A549 (cell line): ENCODE results near the gene ACTR1B. TPM values are rescaled to one million over a fixed set of nuclear protein-coding genes. Genes with fewer than 3 reads are reported as not detected.

Source experiments
- ATAC-seq, 2 experiments: fragments of 200-7000 bp in 1 of 2; fragments of >200 bp in 1 of 2; cut with Nextera tagmentation in 1 of 2; cut with Tn5 transposase in 1 of 2; 3 replicates each; pipeline versions ENCODE4 v1.8.0 to v1.9.1; 2018 to 2020; ENCODE audit warnings: mild to moderate bottlenecking in 1 of 2, moderate library complexity in 1 of 2
- CTCF ChIA-PET: fragments of 300-600 bp; sonication (Branson Sonifier 250); formaldehyde crosslinking; extraction: SDS; loops from one replicate; lab custom pipeline; 2021; ENCODE audit warnings: antibody characterized with exemption, inconsistent platforms; lab: Yijun Ruan, JAX
- POLR2A ChIA-PET: fragments of 350-600 bp; formaldehyde crosslinking; extraction: SDS; loops from one replicate; lab custom pipeline; 2021; ENCODE audit warnings: antibody characterized with exemption, inconsistent platforms; lab: Yijun Ruan, JAX
- DNase-seq, 2 experiments: peaks; one replicate each; pipeline versions ENCODE4 v3.0.0 to v3.0.0-alpha.2; 2011 to 2016; ENCODE audit warnings: low read depth in 1 of 2, low spot score in 1 of 2
- FAIRE-seq: peaks from 2 replicates; lab custom pipeline; 2011; peaks lifted over from hg19 to GRCh38; lab: Jason Lieb, UNC
- H3K27ac ChIP-seq, 2 experiments: fragments of >200 bp; sonication (Bioruptor Twin); formaldehyde crosslinking; 3 replicates each; pipeline ENCODE4 v1.5.1; 2016 to 2017
- H3K4me1 ChIP-seq: fragments of >200 bp; sonication (Bioruptor Twin); formaldehyde crosslinking; 3 replicates; pipeline ENCODE4 v1.6.1; 2016
- H3K4me2 ChIP-seq: fragments of >200 bp; sonication (Bioruptor Twin); formaldehyde crosslinking; 3 replicates; pipeline ENCODE4 v1.6.1; 2016
- H3K4me3 ChIP-seq: fragments of >200 bp; sonication (Bioruptor Twin); formaldehyde crosslinking; 3 replicates; pipeline ENCODE4 v1.5.1; 2016
- H3K9me3 ChIP-seq: fragments of >200 bp; sonication (Bioruptor Twin); formaldehyde crosslinking; 3 replicates; pipeline ENCODE4 v1.6.1; 2016
- BCL3 ChIP-seq: fragments of >200 bp; sonication (Bioruptor Twin); formaldehyde crosslinking; IDR thresholded peaks from 3 replicates; pipeline ENCODE4 v1.6.1; 2016
- CHD2 ChIP-seq: fragments of 150-350 bp; IDR thresholded peaks from 2 replicates; pipeline ENCODE4 v1.6.1; 2014; ENCODE audit warnings: low read length; ENCODE audit not compliant: partially characterized antibody
- ELK1 ChIP-seq: fragments of 150-350 bp; IDR thresholded peaks from 2 replicates; pipeline ENCODE4 v1.6.1; 2014; ENCODE audit warnings: low read depth, mild to moderate bottlenecking, low read length
- ESRRA ChIP-seq: fragments of 150-350 bp; IDR thresholded peaks from 2 replicates; pipeline ENCODE4 v1.6.1; 2014; ENCODE audit warnings: mild to moderate bottlenecking, low read length, borderline replicate concordance
- FOXS1 ChIP-seq: fragments of 250-450 bp; sonication (Bioruptor Pico); IDR thresholded peaks from 2 replicates; pipeline ENCODE4 v1.5.0; 2020; ENCODE audit warnings: mild to moderate bottlenecking, moderate library complexity
- HOXB13 ChIP-seq: fragments of 250-450 bp; sonication (Bioruptor Pico); IDR thresholded peaks from 2 replicates; pipeline ENCODE4 v1.5.0; 2020; ENCODE audit warnings: low read depth, mild to moderate bottlenecking, moderate library complexity
- MAFK ChIP-seq: fragments of 450-650 bp; IDR thresholded peaks from 2 replicates; pipeline ENCODE4 v1.6.1; 2014; ENCODE audit not compliant: partially characterized antibody
- MAX ChIP-seq: IDR thresholded peaks from 2 replicates; pipeline ENCODE4 v1.6.1; 2012
- MAZ ChIP-seq: fragments of 150-350 bp; IDR thresholded peaks from 2 replicates; pipeline ENCODE4 v1.6.1; 2014; ENCODE audit warnings: antibody characterized with exemption, low read depth, low read length, borderline replicate concordance
- NFE2L2 ChIP-seq: fragments of 150-350 bp; conservative IDR thresholded peaks from 2 replicates; pipeline ENCODE4 v1.6.1; 2014; ENCODE audit warnings: low read length
- NPAS2 ChIP-seq: fragments of 250-450 bp; sonication (Bioruptor Pico); IDR thresholded peaks from 2 replicates; pipeline ENCODE4 v1.8.0; 2022; ENCODE audit warnings: mild to moderate bottlenecking, moderate library complexity, borderline replicate concordance
- POLR2AphosphoS2 ChIP-seq: conservative IDR thresholded peaks from 2 replicates; pipeline ENCODE4 v1.6.1; 2012; ENCODE audit warnings: low read length, improper control_type of control experiment, inconsistent platforms
- RAD21 ChIP-seq, 2 experiments: fragments of >200 bp in 1 of 2; sonication (Bioruptor Twin) in 1 of 2; formaldehyde crosslinking in 1 of 2; IDR thresholded peaks in 1 of 2; conservative IDR thresholded peaks in 1 of 2; 2 replicates in 1 of 2; 3 replicates in 1 of 2; pipeline ENCODE4 v1.6.1; 2012 to 2018; ENCODE audit warnings: inconsistent platforms in 1 of 2
- RCOR1 ChIP-seq: fragments of 150-350 bp; IDR thresholded peaks from 2 replicates; pipeline ENCODE4 v1.6.1; 2014; ENCODE audit warnings: antibody characterized with exemption, low read length, low read depth
- RFX5 ChIP-seq: fragments of 450-650 bp; IDR thresholded peaks from 2 replicates; pipeline ENCODE4 v1.7.1; 2014; ENCODE audit warnings: antibody characterized with exemption, mild to moderate bottlenecking, moderate library complexity
- TFCP2L1 ChIP-seq: fragments of 250-450 bp; sonication (Bioruptor Pico); IDR thresholded peaks from 2 replicates; pipeline ENCODE4 v1.5.0; 2021; ENCODE audit warnings: mild to moderate bottlenecking
- TP53 ChIP-seq: fragments of 250-450 bp; sonication (Bioruptor Pico); IDR thresholded peaks from 2 replicates; pipeline ENCODE4 v1.5.0; 2021; ENCODE audit warnings: mild to moderate bottlenecking, moderate library complexity
- ZC3H11A ChIP-seq: fragments of 450-650 bp; IDR thresholded peaks from 2 replicates; pipeline ENCODE4 v1.6.1; 2014; ENCODE audit warnings: antibody characterized with exemption, mild to moderate bottlenecking
- WGBS: methylation state at CpG from one replicate; pipeline ENCODE4 v1.1.6; 2017; ENCODE audit errors: missing lambda C conversion rate; 5-methylcytosine and 5-hydroxymethylcytosine counted together
- polyA plus RNA-seq, 4 experiments: library from polyadenylated mRNA; depleted of rRNA in 3 of 4; stranded (reverse); fragments of >200 nt; fragmentation: RNase III in 1 of 4; extraction: RNeasy Plus Mini Kit Qiagen cat#74134 plus additional on column Dnase treatment in 1 of 4; gene quantifications; 2 replicates in 3 of 4; 3 replicates in 1 of 4; pipeline ENCODE4 v1.2.3, GENCODE V29; 2011 to 2017
- TF ChIP-seq, protein P1 (sequence below): fragments of 250-450 bp; sonication (Bioruptor Pico); IDR thresholded peaks from 2 replicates; pipeline ENCODE4 v1.5.0; 2021; ENCODE audit warnings: mild to moderate bottlenecking, moderate library complexity, borderline replicate concordance
- TF ChIP-seq, protein P2 (sequence below): fragments of 250-450 bp; sonication (Bioruptor Pico); IDR thresholded peaks from 2 replicates; pipeline ENCODE4 v1.5.0; 2020; ENCODE audit warnings: low read depth, mild to moderate bottlenecking, moderate library complexity
- TF ChIP-seq, protein P3 (sequence below): fragments of >200 bp; sonication (Bioruptor Twin); formaldehyde crosslinking; IDR thresholded peaks from 2 replicates; pipeline ENCODE4 v1.6.1; 2016

Gene ACTR1B
- polyA plus RNA-seq, 2 of the 4 experiments (the other 2 are of a cell fraction), result 24.7 to 37.6 TPM

DNA sequence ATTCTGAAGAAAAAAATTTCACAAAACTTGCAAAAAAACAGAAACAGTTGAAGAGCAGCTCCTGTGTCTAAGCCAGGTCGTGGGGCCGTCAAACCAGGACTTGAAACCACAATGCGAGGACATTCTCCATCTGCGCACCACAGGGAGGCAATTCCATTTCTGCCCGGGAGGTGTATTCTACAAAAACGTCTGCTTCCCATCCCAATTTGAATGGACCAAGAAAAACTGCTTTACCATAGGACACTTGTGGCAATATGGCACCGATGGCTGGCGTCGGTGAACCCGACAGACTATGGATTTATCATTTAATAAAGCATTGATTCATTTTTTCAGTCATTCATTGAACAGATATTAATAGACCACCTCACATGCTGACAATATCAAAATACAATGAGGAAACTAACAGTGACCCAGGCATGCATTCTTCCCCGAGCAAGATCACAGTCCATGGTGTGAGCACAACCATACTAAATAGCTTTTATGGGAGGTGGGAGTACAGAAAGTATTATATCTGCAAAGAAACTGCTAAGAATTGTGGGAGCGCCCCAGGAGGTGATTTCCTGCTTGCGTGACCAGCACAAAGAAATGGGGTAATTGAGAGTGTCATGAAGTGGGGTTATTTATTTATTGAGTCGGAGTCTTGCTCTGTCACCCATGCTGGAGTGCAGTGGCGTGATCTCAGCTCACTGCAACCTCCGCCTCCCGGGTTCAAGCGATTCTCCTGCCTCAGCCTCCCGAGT, 39.1 kb upstream of the ACTR1B start (continued):
- TF ChIP-seq TP53 (CRISPR knock-in tag), result no peak
- TF ChIP-seq, protein P1, sequence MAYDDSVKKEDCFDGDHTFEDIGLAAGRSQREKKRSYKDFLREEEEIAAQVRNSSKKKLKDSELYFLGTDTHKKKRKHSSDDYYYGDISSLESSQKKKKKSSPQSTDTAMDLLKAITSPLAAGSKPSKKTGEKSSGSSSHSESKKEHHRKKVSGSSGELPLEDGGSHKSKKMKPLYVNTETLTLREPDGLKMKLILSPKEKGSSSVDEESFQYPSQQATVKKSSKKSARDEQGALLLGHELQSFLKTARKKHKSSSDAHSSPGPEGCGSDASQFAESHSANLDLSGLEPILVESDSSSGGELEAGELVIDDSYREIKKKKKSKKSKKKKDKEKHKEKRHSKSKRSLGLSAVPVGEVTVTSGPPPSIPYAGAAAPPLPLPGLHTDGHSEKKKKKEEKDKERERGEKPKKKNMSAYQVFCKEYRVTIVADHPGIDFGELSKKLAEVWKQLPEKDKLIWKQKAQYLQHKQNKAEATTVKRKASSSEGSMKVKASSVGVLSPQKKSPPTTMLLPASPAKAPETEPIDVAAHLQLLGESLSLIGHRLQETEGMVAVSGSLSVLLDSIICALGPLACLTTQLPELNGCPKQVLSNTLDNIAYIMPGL (CRISPR knock-in tag), result no peak

GRCh38 chr2:97701851-97702465, 38.1 kb upstream of the ACTR1B start:
- no peak for DNase-seq
- no peak overlapping the region for H3K27ac ChIP-seq
- POLR2A ChIA-PET, result no interaction called here
- TF ChIP-seq NFE2L2 (no peak), ZC3H11A (no peak), MAFK (no peak), ELK1 (no peak), RFX5 (no peak), FOXS1 (CRISPR knock-in tag) (no peak), BCL3 (no peak), POLR2AphosphoS2 (no peak), CHD2 (no peak), MAX (no peak), HOXB13 (CRISPR knock-in tag) (no peak)
- TF ChIP-seq, protein P2, sequence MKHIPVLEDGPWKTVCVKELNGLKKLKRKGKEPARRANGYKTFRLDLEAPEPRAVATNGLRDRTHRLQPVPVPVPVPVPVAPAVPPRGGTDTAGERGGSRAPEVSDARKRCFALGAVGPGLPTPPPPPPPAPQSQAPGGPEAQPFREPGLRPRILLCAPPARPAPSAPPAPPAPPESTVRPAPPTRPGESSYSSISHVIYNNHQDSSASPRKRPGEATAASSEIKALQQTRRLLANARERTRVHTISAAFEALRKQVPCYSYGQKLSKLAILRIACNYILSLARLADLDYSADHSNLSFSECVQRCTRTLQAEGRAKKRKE (CRISPR knock-in tag), result no peak
- TF ChIP-seq, protein P3, sequence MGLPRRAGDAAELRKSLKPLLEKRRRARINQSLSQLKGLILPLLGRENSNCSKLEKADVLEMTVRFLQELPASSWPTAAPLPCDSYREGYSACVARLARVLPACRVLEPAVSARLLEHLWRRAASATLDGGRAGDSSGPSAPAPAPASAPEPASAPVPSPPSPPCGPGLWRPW, result no peak
- TF ChIP-seq, all 56 proteins: peak for 0
- no peak overlapping the region for H3K4me3 ChIP-seq
- FAIRE-seq (no peak), ATAC-seq (no peak)
- H3K4me1 ChIP-seq, result no peaks in the 10 kb centered on the region
- WGBS, result 76% methylated on average over 6 of the region's 6 CpGs
- no peak overlapping the region for H3K4me2 ChIP-seq
- H3K9me3 ChIP-seq, result no peaks in the 10 kb centered on the region
- CTCF ChIA-PET, result interaction anchor here (1.0 to 8.6 kb wide), 5 partner anchors 11 to 683 kb away, joined by 3 to 93 read pairs (median 13); partner anchors contain the start of gene ACTR1B

DNA sequence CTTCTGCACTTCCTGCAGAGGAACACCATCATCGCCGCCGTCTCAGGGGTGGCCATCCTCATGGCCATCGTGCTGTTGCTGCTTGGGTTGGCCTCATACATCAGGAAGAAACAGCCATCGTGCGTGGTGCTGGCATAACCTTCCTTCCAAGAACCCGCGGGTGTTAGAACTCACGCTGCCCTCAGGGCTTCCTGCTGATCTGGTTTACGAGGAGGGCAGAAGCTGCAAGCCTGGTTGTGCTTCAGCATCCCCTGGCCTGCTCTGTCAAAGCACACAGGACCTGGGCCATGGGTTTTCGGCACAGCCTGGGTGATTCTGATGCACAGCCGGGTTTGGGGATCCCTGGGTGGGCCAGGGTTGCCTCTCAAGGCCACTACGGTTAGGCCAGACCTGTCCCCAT, 37.3 kb upstream of the ACTR1B start:
- Histone ChIP-seq H3K4me3 (no peak overlapping the region), H3K4me1 (no peaks in the 10 kb centered on the region), H3K27ac (no peak overlapping the region), H3K9me3 (no peaks in the 10 kb centered on the region), H3K4me2 (no peak overlapping the region)
- WGBS, result 39% methylated on average over 8 of the region's 13 CpGs
- CTCF ChIA-PET, result interaction anchor here (1.1 to 8.6 kb wide), 9 partner anchors 10 to 691 kb away, joined by 3 to 133 read pairs (median 13); partner anchors contain the start of genes ACTR1B and ZAP70
- TF ChIP-seq RAD21 (conservative IDR thresholded peaks at IDR 0.05 in 1 of 2, IDR thresholded peaks at IDR 0.05 in 1 of 2) (no peak), ESRRA (no peak), RCOR1 (no peak), MAZ (no peak), TFCP2L1 (CRISPR knock-in tag) (no peak), NPAS2 (no peak)
- DNase-seq (no peak), ATAC-seq (no peak), FAIRE-seq (no peak)
- POLR2A ChIA-PET, result no interaction called here
